GM21381 (cell line): ENCODE measurements around the gene DPYSL5.

Experiments
- ATAC-seq: cut with Tn5 transposase; IDR thresholded peaks from one replicate; pipeline ENCODE4 v1.9.1; 2021; ENCODE audit warnings: mild to moderate bottlenecking, moderate library complexity; ENCODE audit not compliant: unreplicated experiment

Gene DPYSL5

DNA sequence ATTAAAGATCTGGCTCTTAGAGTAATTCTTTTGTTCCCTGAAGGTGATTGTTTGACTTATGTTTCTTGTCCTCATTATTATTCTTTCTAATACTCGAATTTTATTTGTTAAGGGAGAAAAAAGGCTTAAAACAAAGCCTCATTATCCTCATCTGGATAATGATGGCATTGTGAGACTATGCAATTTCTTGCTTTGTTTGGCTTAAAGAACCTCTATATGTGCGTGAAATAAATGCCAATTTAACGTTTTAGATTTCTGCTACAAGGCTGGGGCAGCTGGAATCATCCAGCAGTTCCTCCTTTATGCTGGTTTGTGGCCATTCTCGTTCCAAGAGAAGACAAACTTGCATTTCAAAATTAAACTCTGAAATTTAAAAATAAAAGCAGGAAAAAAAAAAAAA, 4.9 kb upstream of the DPYSL5 start:
- no peak for ATAC-seq

DNA sequence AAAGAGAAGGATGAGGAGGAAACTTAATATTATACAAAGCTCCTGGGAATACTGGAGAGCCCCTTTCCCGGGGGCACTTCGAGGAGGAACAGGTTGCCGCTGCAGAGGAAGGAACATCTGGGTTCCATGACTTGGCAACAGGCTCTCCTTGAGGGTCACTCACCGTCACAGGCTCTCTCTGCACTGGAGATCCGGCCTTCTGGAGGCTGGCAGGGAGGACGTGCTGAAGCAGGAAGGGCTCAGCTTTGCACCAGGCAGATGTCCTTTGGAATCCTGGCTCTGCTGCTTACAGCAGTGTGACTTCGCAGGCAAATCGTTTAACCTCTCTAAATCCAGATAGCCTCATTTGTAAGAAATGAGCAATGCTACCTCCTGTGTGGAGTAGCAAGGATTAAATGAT, 2.9 kb upstream of the DPYSL5 start:
- no peak for ATAC-seq

DNA sequence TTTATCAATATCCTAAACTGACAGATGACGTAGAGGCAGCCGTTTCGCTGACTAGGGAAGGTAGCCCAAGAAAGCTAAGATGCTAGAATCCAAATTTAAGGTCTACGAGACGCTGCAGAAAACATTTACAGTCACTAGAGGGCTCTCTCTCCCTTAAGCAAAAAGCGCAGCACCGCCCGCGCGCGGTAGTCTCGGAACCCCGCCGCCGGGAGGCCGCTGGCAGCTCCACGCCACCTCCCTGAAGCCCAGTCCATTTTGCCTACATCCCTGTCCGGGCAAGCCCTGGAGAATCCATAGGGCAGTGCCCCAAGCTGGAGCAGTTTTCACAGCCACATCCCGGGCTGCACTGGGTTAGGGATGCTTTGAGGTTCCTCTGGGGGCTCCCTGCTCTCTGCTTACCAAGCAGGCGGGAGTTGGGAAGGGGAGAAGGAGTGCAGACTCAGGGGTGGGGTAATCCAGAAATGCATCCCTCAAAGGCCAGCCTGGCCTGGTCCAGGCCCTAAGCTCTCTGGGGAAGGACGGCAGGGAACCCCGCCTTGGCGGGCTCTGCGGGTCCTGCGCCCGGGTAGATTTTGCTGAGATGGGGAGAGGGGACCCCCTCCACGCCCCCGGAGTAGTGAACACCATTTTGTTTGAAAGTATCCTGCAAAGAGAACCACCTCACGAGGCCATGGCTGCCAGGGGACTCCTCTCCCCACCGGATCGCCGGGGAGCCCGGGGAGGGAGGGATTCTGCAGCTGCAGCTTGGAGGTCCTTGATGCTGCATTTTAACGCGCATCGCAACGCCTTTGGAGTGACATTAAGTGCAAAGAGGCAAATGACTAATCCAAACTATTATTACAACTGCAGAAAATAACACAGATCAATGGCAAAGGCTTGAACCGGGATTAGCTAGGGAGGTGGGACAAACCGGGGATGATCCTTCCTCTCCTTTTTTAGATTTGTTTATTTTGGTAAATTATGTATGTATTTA, 1.3 kb upstream of the DPYSL5 start:
- ATAC-seq, result no peak

- ATAC-seq, result no peak
These were observed 651 bp upstream of the DPYSL5 start for GRCh38 chr2:26847307-26847654.

GRCh38 chr2:26848336-26849055, 564 bp downstream of the DPYSL5 start:
- ATAC-seq, result no peak

- ATAC-seq, result no peak
These were observed 1.4 kb downstream of the DPYSL5 start for GRCh38 chr2:26849056-26849999.

DNA sequence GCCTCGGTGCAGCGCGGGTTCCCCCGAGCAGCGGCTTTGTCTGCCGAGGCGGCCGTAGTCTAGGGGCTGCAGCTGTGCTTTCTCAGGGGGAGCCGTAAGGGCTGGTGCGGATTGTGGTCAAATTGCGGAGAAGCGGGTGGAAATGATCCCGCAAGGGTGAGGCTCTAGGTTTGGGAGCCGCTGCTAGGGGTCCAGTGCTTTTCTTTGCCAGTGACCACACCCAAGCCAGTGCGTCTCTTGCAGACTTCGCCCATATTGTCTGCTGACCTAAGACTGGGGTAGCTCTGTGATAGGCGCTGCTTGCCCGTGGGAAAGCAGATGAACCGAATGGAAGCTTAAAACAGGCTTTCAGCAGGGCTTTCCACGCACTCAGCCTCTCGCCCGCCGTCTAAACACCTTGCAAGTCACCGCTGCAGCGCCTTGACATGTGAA, 2.1 kb downstream of the DPYSL5 start:
- ATAC-seq, result no peak

DNA sequence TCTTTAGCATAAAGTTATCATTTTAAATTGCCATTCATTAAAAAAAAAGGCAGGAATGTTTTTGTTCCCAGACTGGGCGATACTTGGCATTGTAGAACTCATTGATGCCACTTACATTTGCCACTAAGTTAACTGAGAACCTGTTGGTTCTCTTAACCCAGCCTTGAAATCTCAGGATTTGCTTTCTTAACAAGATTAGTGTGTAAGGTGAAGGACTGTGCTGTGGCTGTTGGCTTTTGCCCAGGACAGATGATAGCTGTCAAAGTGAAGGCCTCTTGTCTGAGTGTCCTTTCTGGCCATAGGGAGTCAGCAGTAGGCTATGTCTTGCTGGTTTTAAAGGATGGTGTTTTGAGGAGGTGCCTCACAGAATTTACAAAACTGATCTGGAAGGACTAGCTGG, 2.6 kb downstream of the DPYSL5 start:
- no peak for ATAC-seq

DNA sequence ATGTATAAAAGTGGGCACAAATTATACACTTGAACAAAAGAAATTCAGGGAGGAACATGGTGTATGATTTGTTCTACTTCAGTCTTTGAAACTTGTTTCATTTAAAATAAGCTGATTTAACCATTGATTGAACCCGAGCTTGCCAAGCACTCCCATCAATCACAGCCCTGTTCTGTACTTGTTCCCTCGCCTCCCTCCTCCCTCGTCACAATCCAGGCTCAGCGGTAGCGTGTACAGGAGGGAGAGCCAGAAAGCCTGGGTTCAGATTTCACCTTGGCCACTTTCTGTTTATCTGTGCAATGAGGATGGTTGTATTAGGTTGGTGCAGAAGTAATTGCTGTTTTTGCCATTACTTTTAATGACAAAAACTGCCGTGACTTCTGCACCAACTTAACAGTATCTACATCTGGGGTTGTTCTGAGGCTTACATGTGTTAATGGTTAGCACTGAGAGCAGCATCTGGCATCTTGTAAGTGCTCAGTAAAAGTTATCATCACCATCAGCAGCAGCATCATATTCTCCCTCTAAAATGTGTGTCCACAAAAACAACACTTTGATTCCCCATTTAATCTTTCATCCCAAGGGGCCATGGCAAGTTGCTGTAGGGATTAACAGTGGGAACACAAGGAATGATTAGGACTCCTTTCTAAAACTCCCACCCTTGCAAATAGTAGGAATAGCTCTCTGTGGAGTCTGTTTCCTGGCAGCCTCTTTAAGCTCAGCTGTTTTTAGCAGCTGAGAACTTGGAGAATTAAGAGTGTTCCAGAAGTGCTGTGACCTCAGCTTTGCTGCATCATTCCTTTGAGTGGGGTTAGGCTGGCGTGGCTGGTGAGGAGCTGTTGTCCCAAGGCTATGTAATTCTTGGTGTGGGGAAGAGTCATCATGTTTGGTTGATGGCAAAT, 4.7 kb downstream of the DPYSL5 start:
- no peak for ATAC-seq

- ATAC-seq, result no peak
These were observed 5.8 kb downstream of the DPYSL5 start for GRCh38 chr2:26853751-26854150.

DNA sequence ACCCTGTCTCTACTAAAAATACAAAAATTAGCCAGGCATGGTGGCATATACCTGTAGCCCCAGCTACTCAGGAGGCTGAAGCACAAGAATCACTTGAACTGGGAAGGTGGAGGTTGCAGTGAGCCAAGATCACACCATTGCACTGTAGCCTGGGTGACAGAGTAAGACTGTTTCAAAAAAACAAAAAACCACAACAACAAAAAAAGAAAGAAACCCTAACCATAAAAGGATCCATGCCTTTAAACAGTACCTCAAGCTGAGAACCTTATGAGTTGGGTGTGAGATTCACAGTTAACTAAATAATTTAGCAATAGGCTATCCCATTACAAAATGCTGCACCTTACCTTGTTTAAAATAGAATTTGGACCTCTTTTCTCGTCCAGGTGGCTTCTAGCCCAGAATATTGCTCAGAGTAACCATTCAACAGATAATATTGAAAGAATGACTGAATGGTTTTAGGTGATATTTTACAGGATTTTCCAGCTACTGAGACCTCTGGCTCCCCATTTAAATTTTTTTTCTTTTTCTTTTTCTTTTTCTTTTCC, 6.4 kb downstream of the DPYSL5 start:
- ATAC-seq, result no peak

DNA sequence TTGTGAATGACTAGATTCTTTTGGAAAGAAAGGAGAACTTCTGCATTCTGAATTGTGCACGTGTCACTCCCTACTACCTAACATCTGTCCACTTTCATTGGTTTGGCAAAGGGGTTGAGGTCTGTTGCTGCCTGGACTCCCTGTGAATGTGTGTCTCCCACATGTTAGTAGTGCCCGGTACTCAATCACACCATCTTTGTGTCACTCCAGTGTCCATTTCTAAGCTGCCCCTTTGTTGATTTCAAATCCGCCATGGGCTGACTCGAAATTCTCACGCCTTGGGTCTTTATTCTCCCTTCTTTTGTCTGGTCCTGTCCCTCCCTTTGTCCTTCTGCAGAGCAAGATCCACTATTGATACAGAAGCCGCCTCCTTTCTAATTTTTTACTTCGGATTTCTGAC, 7.5 kb downstream of the DPYSL5 start:
- ATAC-seq, result no peak

DNA sequence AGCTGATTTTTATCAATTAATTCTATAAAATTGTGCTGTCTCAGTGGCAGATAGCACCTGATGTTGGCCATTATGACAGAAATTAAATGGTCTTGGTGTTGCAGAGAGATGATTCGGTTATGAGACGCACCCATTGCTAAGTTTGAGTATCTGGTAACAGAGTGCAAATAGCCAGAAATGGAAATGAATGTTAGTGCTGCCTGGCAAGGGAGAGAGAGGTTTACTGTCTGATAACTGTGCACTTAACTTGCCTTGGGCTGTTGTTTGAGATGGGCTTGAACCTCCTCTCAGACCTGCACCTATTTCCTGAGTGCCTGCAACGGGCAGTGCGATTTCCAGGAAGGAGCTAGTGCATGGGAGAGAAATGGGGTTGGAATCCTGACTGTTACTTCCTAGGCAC, 11.7 kb downstream of the DPYSL5 start:
- no peak for ATAC-seq

DNA sequence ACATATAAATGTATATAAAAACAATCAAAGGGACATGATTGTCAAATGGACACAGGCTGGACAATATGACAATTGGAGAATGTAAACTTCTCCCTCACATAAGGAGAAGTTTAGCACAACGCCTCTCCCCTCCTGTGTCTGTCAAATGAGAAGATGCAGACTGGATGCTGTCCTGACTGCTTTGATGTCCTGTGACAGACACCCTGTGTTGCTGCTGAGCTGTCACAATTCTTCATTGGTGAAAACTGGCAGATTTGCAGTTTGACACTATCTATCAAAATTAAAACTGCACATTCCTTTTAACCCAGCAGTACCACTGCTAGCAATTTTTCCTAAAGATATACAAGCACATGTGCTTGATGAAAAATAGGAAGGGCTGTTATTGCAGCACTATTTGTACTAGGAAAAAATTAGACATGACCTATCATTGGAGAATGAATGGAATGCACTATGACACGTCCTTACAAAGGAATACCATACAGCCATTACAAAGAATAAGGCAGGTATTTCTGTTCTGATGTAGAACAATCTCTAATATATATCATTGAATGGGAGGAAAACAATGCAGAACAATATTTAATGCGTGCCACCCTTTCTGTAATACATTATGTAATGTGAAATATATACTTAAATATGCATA, 12.4 kb downstream of the DPYSL5 start:
- no peak for ATAC-seq

DNA sequence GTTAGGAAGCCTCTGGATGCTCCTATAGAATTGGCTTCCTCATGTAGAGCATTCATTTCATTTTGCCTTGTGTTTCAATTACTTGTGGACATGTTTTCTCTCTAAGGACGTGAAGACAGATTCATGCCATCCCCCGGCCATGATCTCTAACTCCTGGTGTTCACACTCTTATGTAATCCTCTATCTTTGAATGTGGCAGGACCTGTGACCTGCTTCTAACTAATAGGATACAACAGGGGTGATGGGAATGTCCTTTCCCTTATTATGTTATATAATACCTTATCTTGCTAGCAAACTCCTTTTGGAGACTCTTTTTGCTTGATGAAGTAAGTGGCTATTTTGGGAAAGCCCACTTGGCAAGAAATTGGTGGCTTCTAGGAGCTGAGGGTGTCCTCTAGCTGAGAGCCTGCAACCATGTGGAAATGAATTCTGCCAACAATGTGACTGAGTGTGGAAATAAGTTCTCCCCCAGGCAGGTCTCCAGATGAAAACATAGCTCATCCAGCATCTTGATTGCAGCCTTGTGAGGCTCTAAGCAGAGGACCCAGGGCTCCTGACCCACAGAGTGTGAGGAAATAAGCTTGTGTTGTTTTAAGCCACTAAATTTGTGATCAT, 13.8 kb downstream of the DPYSL5 start:
- no peak for ATAC-seq

GRCh38 chr2:26864226-26864625, 16.3 kb downstream of the DPYSL5 start:
- ATAC-seq, result no peak

- no peak for ATAC-seq
These were observed 16.7 kb downstream of the DPYSL5 start for GRCh38 chr2:26864646-26865045.

DNA sequence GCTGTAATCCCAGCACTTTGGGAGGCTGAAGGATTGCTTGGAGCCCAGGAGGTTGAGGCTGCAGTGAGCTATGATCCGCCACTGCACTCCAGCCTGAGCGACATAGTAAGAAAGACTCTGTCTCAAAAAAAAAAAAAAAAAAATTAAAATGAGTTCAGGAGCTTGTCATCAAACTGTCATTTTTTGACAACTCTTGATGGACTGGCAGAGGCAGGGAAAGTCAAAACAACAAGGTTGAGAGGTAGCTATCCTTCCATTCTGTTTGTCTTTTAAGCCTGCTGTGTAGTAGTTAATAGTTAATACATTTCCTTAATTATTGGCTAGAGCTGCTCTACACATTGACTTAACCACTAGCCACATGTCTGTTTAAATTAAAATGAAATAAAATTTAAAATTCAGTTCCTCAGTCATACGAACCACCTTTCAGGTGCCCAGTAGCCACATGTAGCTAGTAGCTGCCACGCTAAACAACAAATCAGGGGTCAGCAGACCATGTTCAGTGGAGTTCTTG, 22.7 kb downstream of the DPYSL5 start:
- ATAC-seq, result no peak
